GM18505 (cell line): ENCODE measurements around the gene SHISA9.

ENCODE experiments used
- ATAC-seq: cut with Tn5 transposase; IDR thresholded peaks from one replicate; pipeline ENCODE4 v1.9.1; 2021; ENCODE audit not compliant: unreplicated experiment
- POLR2A ChIP-seq: IDR thresholded peaks from 4 replicates; pipeline ENCODE4 v1.6.1; 2011; ENCODE audit warnings: borderline replicate concordance; ENCODE audit not compliant: insufficient read depth, insufficient read length; ENCODE audit errors: extremely low read depth

The SHISA9 gene

GRCh38 chr16:12881182-12881581, 20.2 kb upstream of the SHISA9 start:
- ATAC-seq: no peak
- TF ChIP-seq POLR2A: no peak

GRCh38 chr16:12881740-12882139, 19.7 kb upstream of the SHISA9 start:
- ATAC-seq: no peak
- no peak for TF ChIP-seq POLR2A

GRCh38 chr16:12885742-12886141, 15.7 kb upstream of the SHISA9 start:
- no peak for TF ChIP-seq POLR2A

GRCh38 chr16:12891836-12892235, 9.6 kb upstream of the SHISA9 start:
- no peak for ATAC-seq
- no peak for TF ChIP-seq POLR2A

More at GRCh38 chr16:12885742-12886141, 15.7 kb upstream of the SHISA9 start:
- no peak for ATAC-seq

- ATAC-seq: no peak
- no peak for TF ChIP-seq POLR2A
These were observed 8.2 kb upstream of the SHISA9 start for GRCh38 chr16:12893050-12893750.

GRCh38 chr16:12896562-12896961, 4.8 kb upstream of the SHISA9 start:
- TF ChIP-seq POLR2A: no peak
- no peak for ATAC-seq

- no peak for ATAC-seq
- TF ChIP-seq POLR2A: no peak
These were observed 2.8 kb upstream of the SHISA9 start for GRCh38 chr16:12898551-12898950.

- no peak for TF ChIP-seq POLR2A
- no peak for ATAC-seq
These were observed 1.8 kb upstream of the SHISA9 start for GRCh38 chr16:12899529-12900143.

GRCh38 chr16:12900156-12900555, 1.2 kb upstream of the SHISA9 start:
- TF ChIP-seq POLR2A: no peak
- ATAC-seq: no peak

GRCh38 chr16:12900599-12901203, 697 bp upstream of the SHISA9 start:
- ATAC-seq: no peak
- no peak for TF ChIP-seq POLR2A

- no peak for TF ChIP-seq POLR2A
- no peak for ATAC-seq
These were observed 198 bp upstream of the SHISA9 start for GRCh38 chr16:12901204-12901596.

- ATAC-seq: no peak
- no peak for TF ChIP-seq POLR2A
These were observed 1.3 kb downstream of the SHISA9 start for GRCh38 chr16:12902511-12903372.
